ENCODE data around the gene BRD7. TPM values are rescaled to one million over a fixed set of nuclear protein-coding genes. Genes with fewer than 3 reads are reported as not detected.

The BRD7 gene
- total RNA-seq, 2 experiments from 2014 or later = 87.9 to 103 TPM

DNA sequence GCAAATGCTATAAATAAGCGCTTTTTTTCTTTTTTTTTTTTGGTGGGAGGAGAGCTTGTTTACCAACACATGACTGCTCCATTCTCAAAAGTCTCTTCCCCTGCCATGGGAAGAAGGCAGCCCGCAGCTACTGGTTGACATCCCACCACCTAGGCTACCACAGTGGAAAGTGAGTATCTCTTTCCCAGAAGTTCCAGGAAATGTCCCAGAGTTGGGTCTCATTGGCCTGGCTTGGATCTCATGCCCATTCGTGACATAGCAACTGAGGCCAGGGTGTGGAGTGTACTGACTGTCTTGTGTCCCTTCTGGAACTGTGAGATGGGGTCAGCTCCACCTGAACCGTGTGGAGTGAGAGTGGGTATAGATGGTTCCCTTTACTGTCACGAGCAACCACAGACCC, 29.5 kb upstream of the BRD7 start:
- H3K4me1 Mint-ChIP-seq (ENCODE audit: low read depth) = peaks cover 21% of the 10 kb centered on the region
- DNase-seq = no peak
- CTCF ChIA-PET = no interaction called here
- intact Hi-C loops (cut with micrococcal nuclease) = no loop called here
- H3K4me3 Mint-ChIP-seq = no peak overlapping the region
- no peaks in the 10 kb centered on the region for H3K9me3 Mint-ChIP-seq
- H3K27ac Mint-ChIP-seq = no peak overlapping the region
- POLR2A ChIA-PET = no interaction called here
- H3K36me3 Mint-ChIP-seq = no peaks in the 10 kb centered on the region
- no peaks in the 10 kb centered on the region for H3K27me3 Mint-ChIP-seq

DNA sequence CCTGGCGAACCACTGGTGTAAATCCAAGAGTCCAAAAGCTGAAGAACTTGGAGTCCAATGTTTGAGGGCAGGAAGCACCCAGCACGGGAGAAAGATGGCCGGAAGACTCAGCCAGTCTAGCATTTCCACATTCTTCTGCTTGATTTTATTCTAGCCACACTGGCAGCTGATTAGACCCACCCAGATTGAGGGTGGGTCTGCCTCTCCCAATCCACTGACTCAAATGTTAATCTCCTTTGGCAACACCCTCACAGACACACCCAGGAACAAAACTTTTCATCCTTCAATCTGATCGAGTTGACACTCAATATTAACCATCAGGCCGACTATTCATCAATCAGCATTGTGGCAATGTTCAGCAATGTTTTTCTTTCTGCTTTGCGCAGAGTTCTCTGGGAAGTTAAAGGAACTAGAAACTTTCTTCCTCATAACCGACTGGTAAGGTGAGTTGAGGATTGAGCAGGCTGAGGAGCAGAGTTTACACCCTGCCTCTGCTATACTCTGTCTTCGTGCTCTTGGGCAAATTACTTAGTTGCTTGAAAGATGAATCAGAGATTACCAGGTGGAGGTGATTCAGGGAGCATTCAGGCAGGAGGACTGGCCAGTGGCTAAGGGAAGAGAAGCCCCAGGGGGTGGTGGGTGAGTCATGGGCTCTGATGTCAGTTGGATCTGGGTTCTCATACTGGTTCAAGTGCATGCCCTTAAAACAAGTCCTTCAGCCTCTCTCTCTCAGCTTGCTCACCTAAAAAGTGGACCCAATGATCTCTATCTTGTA, 28.2 kb upstream of the BRD7 start:
- Mint-ChIP-seq H3K27ac (peak overlapping the region; percentile 23), H3K27me3 (no peaks in the 10 kb centered on the region), H3K36me3 (no peaks in the 10 kb centered on the region), H3K4me1 (ENCODE audit: low read depth) (peaks cover 21% of the 10 kb centered on the region), H3K9me3 (no peaks in the 10 kb centered on the region), H3K4me3 (no peak overlapping the region)
- intact Hi-C loops (cut with micrococcal nuclease) = no loop called here
- CTCF ChIA-PET = interaction anchor here (0.7 kb wide), 1 partner anchor 18 kb away, joined by 3 read pairs; no protein-coding TSS in a partner anchor
- peak; percentile 23 for DNase-seq
- POLR2A ChIA-PET = no interaction called here

DNA sequence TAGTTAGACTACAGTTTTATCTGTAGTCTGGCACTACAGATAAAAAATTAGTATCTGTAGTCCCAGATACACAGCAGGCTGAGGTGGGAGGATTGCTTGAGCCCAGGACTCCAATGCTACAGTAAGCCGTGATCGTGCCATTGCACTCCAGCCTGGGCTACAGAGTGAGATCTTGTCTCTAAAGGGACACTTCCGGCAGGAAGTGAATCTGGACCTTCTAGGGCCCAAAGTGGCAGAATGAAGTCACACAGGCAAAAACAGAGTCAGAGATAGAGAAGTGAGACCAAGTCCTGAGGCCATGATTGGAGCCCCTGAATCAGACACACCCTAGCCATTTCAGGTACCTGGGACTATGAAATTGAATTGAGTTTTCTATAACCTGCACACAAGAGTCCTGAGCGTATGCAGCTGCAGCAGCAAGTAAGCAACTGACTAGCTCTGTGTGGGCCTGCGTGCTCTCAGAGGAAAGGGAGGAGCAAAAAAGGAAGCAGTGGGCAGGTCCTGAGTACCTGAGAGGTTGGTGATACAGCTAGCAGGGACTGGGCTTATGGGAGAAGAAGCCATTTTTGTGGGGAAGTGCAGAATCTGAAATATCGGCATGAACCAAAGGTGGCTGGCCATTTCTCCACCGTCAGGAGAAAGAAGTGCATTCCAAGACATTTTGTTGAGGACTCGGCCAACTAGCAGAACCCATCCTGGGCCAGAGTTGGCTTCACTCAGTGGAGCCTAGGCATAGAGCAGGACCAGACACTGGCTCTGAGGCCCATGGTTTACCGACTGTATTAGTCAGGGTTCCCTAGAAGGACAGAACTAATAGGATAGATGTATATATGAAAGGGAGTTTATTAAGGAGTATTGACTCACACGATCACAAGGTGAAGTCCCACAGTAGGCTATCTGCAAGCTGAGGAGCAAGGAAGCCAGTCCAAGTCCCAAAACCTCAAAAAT, 27.2 kb upstream of the BRD7 start:
- Mint-ChIP-seq H3K4me1 (ENCODE audit: low read depth) (peaks cover 21% of the 10 kb centered on the region), H3K27ac (peak overlapping the region; percentile 63), H3K27me3 (no peaks in the 10 kb centered on the region), H3K4me3 (no peak overlapping the region), H3K9me3 (no peaks in the 10 kb centered on the region), H3K36me3 (no peaks in the 10 kb centered on the region)
- ChIA-PET POLR2A (no interaction called here), CTCF (interaction anchor here (0.6 to 1.8 kb wide), 3 partner anchors 17 to 410 kb away, joined by 3 to 5 read pairs (median 3); no protein-coding TSS in a partner anchor)
- intact Hi-C loops (cut with micrococcal nuclease) = no loop called here
- peak; percentile 25 for DNase-seq

DNA sequence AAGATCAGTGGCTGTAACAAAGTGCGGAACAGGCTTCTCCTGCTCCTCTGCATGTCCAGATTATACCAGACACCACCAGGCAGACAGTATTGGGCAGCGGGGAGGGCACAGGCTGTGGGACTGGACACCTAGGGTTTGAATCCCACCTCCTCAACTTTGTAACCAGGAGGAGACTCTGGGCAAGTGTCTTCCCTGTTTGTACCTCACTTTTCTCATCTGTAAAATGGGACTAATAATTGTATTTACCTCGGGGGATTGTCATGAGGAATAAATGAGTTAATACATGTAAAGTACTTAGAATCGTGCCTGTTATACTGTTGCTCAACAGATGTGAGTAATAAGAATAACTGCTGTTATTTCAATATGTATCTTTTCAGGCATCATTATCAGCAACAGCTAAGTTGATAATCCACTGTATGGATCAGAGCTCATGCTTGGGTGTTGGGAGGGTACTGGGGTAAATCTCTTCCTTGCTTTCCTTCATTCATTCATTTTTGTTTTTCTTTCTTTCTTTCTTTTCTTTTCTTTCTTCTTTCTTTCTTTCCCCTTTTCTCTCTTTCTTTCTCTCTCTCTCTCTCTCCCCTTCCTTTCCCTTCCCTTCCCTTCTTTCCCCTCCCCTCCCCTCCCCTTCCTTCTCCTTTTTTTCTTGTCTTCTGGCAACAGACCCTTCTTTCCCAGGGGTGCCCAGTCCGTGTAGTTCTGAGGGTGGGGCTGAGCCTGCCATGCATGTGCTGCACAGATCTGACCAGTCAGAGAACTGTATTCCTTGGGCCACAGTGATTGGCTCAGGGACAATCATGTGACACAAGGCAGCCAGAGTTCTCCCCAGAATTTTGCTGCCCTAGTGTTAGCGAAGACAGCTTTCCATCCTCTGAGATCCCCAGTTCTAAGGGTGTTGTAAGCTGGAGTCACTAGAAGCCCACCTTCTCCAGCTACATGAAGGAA, 25.3 kb upstream of the BRD7 start:
- Mint-ChIP-seq H3K27me3 (no peaks in the 10 kb centered on the region), H3K36me3 (no peaks in the 10 kb centered on the region), H3K27ac (no peak overlapping the region), H3K4me3 (no peak overlapping the region), H3K9me3 (no peaks in the 10 kb centered on the region), H3K4me1 (ENCODE audit: low read depth) (peaks cover 21% of the 10 kb centered on the region)
- intact Hi-C loops (cut with micrococcal nuclease) = no loop called here
- POLR2A ChIA-PET = no interaction called here
- DNase-seq = no peak
- CTCF ChIA-PET = interaction anchor here (1.8 kb wide), 1 partner anchor 412 kb away, joined by 5 read pairs; no protein-coding TSS in a partner anchor

DNA sequence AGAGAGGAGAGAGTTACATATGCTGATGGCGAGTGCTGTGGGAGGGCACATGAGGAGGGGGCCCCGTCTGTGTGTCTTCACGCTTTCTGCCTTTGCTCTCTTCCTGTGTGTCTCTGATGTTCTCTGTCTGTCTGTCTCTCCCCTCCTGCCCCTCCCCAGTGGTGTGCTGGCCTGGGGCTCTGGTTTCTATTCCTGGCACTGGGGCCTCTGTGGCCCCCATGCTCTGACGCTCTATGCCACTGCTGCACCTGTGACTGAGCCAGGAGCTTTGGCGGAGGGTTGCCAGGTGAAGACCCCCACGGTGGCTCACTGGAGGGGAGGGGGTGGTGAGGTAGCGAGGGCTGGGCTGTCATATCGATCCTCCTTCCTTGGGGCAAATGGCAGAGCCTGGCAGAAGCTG, 24.6 kb upstream of the BRD7 start:
- Mint-ChIP-seq H3K27me3 (no peaks in the 10 kb centered on the region), H3K36me3 (no peaks in the 10 kb centered on the region), H3K27ac (no peak overlapping the region), H3K9me3 (no peaks in the 10 kb centered on the region), H3K4me3 (no peak overlapping the region), H3K4me1 (ENCODE audit: low read depth) (peaks cover 21% of the 10 kb centered on the region)
- intact Hi-C loops (cut with micrococcal nuclease) = no loop called here
- no peak for DNase-seq
- ChIA-PET POLR2A (no interaction called here), CTCF (no interaction called here)

DNA sequence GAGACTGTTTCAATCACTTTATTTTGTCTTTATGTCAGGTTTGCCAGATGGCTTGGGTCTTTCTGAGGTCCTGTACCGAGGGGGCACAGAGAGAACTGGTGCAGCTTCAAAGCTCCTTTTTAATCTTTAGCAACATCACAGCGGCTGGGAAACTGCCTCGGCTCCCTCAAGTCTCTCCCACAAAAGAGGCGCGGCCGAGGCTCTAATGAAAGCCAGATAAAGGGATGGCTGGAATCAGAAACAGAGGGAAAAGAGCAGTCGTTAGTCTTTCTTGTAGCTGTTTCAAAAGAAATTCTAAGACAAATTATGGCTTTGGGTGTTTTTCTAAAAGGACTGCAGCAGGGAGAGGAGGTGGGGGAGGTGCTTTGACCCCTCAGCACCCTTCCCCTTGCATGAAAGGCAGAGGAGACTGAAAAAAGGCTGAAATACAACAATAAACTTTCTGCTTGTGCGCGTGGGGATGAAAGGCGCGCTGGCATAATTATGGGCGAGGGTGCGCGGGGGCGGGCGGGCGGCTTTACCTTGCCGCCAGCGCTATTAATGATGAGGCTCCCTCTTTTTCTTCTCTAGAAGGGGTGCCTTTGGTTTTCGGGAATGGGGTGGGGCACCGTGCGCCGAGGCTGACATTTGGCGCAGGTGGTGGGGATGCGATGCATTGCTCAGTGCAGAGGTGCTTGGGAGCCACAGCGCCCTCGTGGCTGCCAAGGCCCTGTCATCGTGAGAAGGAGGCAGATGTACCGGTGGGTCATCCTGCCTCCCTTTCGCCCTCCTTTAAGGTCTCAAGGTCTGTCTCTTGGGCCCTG, 22.3 kb upstream of the BRD7 start:
- Mint-ChIP-seq H3K27me3 (no peaks in the 10 kb centered on the region), H3K4me3 (no peak overlapping the region), H3K9me3 (no peaks in the 10 kb centered on the region), H3K4me1 (ENCODE audit: low read depth) (peaks cover 10% of the 10 kb centered on the region), H3K27ac (no peak overlapping the region), H3K36me3 (no peaks in the 10 kb centered on the region)
- CTCF ChIA-PET = no interaction called here
- no peak for DNase-seq
- intact Hi-C loops (cut with micrococcal nuclease) = no loop called here
- POLR2A ChIA-PET = no interaction called here

DNA sequence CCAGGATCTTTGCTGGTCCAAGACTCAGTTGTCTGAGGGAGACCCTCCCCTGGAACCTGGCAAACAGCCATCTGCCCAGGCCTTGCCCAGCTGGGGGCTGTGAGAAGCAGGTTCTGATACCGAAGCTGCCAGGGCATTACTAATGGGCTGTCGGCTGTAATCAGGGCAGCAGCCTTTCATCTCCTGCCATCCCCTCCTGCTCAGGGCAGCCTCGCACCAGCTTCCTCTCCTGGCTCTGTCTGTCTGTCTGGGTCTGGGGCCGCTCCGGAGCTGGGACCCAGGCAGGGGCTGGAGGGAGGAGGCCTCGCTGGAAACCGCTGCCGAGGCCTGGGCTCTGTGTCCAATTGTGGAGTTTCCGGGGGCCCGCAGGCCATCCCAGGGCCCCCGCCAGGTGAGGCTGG, 21.6 kb upstream of the BRD7 start:
- CTCF ChIA-PET = no interaction called here
- intact Hi-C loops (cut with micrococcal nuclease) = no loop called here
- DNase-seq = no peak
- H3K9me3 Mint-ChIP-seq = no peaks in the 10 kb centered on the region
- no peak overlapping the region for H3K27ac Mint-ChIP-seq
- no peak overlapping the region for H3K4me3 Mint-ChIP-seq
- H3K36me3 Mint-ChIP-seq = no peaks in the 10 kb centered on the region
- POLR2A ChIA-PET = no interaction called here
- peaks cover under 1% of the 10 kb centered on the region for H3K27me3 Mint-ChIP-seq
- peaks cover 4% of the 10 kb centered on the region for H3K4me1 Mint-ChIP-seq (ENCODE audit: low read depth)

DNA sequence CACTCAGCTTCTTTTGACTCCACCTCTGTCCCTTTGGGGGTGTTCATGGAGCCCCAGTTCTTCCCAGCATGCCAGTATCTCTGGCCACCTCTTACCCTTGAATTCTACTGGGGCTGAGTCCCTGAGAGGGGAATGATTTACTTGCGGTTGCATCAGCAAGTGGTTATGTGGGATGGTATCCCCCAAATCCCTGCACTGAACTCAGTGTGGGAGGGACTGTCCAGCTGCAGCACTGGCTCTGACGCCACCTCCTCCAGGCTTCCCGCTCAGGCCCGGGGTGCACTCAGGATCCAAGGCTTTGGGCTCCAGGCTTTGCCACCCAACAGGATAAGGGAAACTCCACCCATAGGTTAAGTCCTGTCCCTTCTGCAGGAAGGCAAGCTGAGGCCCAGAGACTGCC, 21.1 kb upstream of the BRD7 start:
- POLR2A ChIA-PET = no interaction called here
- H3K27me3 Mint-ChIP-seq = peaks cover 2% of the 10 kb centered on the region
- intact Hi-C loops (cut with micrococcal nuclease) = no loop called here

DNA sequence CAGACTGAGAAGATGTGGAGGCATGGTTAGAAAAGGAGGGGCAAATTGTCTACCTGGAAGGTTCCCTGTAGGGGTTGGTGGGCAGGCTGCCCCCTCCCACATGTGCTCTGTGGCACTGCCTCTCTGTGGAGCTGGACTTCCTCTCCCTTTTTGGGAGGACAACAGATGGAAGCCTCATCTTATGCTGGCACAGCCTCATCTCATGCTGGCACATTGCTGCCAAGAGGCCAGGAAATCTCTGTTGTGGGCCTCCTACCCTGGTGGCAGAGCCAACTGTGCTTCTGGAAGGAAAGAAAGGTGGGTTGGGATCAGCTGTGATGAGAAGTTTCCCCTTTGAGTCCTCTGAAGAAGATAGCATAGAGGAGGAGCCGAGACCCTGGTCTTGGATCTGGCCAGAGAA, 19.7 kb upstream of the BRD7 start:
- Mint-ChIP-seq H3K27me3 (peaks cover 2% of the 10 kb centered on the region), H3K4me3 (no peak overlapping the region), H3K4me1 (ENCODE audit: low read depth) (no peaks in the 10 kb centered on the region), H3K9me3 (no peaks in the 10 kb centered on the region), H3K27ac (no peak overlapping the region), H3K36me3 (no peaks in the 10 kb centered on the region)
- DNase-seq = no peak
- intact Hi-C loops (cut with micrococcal nuclease) = no loop called here
- POLR2A ChIA-PET = no interaction called here
- CTCF ChIA-PET = interaction anchor here (1.1 to 1.7 kb wide), 2 partner anchors 122 to 364 kb away, joined by 3 to 4 read pairs; partner anchors contain the start of gene CNEP1R1

More for the DNA sequence above, 21.1 kb upstream of the BRD7 start:
- Mint-ChIP-seq H3K9me3 (no peaks in the 10 kb centered on the region), H3K27ac (no peak overlapping the region), H3K36me3 (no peaks in the 10 kb centered on the region), H3K4me1 (ENCODE audit: low read depth) (no peaks in the 10 kb centered on the region), H3K4me3 (no peak overlapping the region)
- CTCF ChIA-PET = no interaction called here
- DNase-seq = no peak

DNA sequence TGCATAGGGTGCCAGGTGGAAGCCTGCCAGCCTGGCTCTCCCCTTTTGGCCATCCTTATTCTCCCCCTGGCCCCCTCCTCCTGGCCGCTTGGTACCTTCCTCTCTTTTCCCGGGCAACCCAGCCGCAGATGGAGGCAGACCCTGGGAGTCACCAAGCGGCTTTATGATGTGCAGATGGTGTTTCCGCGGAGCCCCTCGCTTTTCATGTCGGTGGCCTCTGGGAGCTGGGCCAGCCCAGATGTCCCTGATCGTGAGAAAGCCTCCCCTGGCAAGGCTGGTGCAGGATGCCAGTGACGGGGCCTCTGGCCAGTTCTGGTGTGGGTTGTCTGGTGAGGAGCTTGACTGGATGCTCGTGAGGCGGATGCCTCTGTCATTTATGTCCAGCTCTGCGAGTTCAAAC, 18.0 kb upstream of the BRD7 start:
- H3K4me3 Mint-ChIP-seq = no peak overlapping the region
- ChIA-PET CTCF (no interaction called here), POLR2A (no interaction called here)
- no peaks in the 10 kb centered on the region for H3K9me3 Mint-ChIP-seq
- H3K27ac Mint-ChIP-seq = no peak overlapping the region
- peaks cover 2% of the 10 kb centered on the region for H3K27me3 Mint-ChIP-seq
- H3K36me3 Mint-ChIP-seq = no peaks in the 10 kb centered on the region
- intact Hi-C loops (cut with micrococcal nuclease) = no loop called here
- DNase-seq = no peak
- no peaks in the 10 kb centered on the region for H3K4me1 Mint-ChIP-seq (ENCODE audit: low read depth)

DNA sequence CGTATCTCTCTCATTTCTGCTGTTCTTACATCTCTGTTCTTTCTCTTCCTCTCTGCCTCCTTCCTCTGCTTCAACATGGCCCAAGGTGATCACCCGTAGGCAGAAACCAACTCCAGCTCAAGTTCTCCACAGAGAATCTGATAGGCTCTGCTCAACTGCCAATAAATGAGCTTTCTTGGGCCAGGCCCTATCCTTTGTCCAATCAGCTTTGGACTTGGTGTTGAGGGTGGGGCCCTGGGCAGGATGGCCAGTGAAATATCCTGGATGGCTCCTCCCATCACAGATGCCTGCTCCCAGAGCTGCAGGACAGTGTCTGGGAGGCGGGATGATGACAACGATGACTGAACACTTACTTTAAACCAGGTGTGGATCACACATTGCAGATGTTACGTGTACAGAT, 17.4 kb upstream of the BRD7 start:
- no peak for DNase-seq
- no peaks in the 10 kb centered on the region for H3K36me3 Mint-ChIP-seq
- H3K27me3 Mint-ChIP-seq = peaks cover 2% of the 10 kb centered on the region
- no peak overlapping the region for H3K27ac Mint-ChIP-seq
- no peaks in the 10 kb centered on the region for H3K9me3 Mint-ChIP-seq
- ChIA-PET POLR2A (no interaction called here), CTCF (interaction anchor here (0.5 kb wide), 1 partner anchor 295 kb away, joined by 3 read pairs; the partner anchor contains the start of gene SNX20)
- intact Hi-C loops (cut with micrococcal nuclease) = no loop called here
- H3K4me3 Mint-ChIP-seq = no peak overlapping the region
- H3K4me1 Mint-ChIP-seq (ENCODE audit: low read depth) = no peaks in the 10 kb centered on the region
